NOMO-1 (cell line): ENCODE data around the gene NUTM1.
"Not testable (repeated sequence)": the region's sequence is repeated elsewhere in the genome, so short reads cannot be mapped to it uniquely, and the experiment has no call there.

Experiments used
- DNase-seq, 2 experiments: peaks; one replicate each; lab custom pipeline; 2025; ENCODE audit not compliant: unreplicated experiment in 2 of 2; lab: John Stamatoyannopoulos, UW

The NUTM1 gene

DNA sequence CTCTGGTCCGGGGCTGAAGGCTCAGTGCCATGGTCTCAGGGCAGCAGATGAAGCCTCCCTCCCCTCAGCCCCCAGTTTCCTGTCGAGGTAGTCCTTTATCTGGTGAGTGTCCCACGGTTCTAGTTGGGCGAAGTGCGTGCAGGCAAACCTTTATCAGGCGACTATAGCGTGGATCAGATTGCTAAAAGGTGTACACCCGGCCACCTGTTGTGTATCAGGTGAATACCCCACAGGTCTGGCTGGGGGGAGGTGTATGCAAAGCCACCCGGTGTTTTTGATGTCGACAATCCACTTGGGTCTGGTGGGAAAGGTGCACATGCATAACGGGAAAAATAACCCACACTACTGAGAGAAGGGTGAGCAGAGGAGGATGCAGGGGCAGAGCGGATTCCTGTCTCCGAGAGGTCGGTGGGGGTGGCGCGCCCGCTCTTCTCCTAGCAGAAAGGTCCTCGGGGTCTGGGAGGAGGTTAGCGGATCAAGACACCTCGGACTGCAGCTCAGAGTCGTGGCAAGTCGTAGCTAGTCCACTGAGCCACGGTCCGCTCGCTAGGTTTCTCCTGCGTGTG, 6.0 kb upstream of the NUTM1 start:
- DNase-seq: no peak

- DNase-seq: peak; percentile 90 to 94
These were observed 5.4 kb upstream of the NUTM1 start, which contains the start of gene SLC12A6 for GRCh38 chr15:34337557-34338306. SLC12A6 (minus strand) TSS chr15:34337781; CDS start chr15:34336680, 1,101 bp downstream.

GRCh38 chr15:34338347-34338746, 4.8 kb upstream of the NUTM1 start:
- no peak for DNase-seq

- no peak for DNase-seq
These were observed 3.2 kb upstream of the NUTM1 start for GRCh38 chr15:34339946-34340345.

- DNase-seq: no peak
These were observed 1.5 kb upstream of the NUTM1 start for GRCh38 chr15:34341381-34342212.

- DNase-seq: not testable (repeated sequence)
These were observed 840 bp upstream of the NUTM1 start for GRCh38 chr15:34342213-34342736.

GRCh38 chr15:34347951-34348638, 5.0 kb downstream of the NUTM1 start:
- no peak for DNase-seq

DNA sequence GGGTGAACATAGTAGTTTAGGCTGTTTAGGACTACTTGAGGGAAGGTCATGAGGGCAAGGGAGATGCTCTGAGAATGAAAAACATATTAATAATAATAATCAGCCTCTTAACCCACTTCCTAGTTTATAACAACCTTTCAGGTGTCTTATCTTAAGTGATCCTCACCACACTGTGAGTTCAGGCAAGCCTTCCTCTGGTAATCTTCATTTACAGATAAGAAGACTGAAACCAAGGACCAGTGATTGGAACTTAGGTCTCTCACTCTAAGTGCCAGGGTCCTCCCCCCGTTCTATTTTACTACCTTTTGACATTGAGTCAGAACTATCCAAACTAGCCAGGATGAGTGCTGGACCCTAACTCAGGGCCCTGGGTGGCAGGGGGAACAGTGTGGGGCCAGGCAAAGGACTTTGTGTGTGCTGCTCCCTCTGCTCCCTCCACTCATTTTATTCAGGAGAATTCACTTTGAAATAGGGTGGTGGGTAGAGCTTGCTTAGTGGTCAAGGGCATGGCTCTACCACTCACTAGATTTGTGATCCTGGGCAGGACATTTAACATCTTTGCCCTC, 5.7 kb downstream of the NUTM1 start:
- DNase-seq: no peak

DNA sequence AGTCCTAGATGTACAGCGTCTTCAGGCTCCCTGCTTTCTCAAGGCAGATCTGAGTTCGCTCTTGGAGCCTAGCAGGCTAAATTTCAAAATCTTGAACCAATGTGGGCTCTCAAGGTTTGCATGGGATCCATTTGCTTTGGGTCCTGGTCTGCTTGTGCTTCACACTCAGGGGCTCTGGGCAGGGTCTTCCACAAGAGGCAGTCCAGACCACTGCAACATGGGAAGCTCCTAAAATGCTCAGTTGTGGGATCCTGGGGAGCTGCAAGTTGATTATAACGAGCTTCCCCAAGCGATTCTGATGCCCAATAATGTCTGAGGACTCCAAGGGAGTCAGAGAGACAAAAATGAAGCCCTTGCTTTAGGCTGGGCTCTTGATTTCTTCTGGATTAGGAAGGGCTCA, 6.7 kb downstream of the NUTM1 start:
- DNase-seq: no peak

DNA sequence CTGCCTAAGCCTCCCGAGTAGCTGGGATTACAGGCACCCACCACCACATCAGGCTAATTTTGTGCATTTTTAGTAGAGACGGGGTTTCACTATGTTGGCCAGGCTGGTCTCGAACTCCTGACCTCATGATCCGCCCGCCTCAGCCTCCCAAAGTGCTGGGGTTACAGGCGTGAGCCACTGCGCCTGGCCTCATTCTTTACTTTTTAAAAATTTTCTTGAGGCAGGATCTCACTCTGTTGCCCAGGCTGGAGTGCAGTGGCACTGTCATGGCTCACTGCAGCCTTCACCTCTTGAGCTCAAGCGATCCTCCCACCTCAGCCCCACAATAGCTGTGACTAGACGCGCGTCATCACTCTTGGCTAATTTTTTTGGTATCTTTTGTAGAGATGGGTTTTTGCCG, 9.9 kb downstream of the NUTM1 start:
- DNase-seq: not testable (repeated sequence)

GRCh38 chr15:34353627-34354026, 10.5 kb downstream of the NUTM1 start:
- no peak for DNase-seq

- DNase-seq: no peak
These were observed 11.2 kb downstream of the NUTM1 start for GRCh38 chr15:34354286-34354685.

DNA sequence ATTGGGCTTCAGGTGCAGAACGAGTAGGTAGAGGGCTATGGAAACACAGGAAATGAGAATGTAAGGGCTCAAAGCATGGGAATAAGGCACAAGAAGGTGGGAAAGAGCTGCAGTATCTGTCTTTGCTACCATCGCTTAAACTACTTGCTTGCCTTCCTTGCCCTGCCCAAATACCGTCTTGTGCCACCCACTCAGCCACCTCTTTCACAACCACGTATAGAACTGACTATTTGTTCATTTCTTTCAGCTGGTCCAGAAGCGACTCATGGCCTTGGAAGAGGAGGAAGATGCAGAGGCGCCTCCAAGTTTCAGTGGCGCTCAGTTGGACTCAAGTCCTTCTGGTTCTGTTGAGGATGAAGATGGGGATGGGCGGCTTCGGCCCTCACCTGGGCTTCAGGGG, 12.1 kb downstream of the NUTM1 start:
- DNase-seq: no peak

DNA sequence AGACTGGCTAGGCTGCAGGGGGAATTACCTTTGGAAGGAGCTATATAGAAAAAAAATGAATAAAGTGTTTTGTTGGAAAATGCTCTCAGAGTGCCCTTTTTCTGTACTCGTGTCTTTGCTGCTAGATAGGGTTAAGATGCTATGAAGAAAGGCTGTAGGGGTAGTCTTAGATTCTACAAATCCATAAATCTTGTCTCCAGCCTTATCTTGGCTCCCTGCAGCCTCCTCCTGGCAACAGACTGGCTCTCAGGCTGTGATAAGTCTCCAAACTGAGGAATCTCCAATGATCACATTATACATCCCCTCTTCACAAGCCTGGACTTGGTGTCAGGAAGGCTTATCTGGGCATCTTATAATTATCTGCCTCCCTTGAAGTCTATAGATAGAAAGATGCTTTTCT, 14.5 kb downstream of the NUTM1 start:
- DNase-seq: no peak

GRCh38 chr15:34358367-34358766, 15.3 kb downstream of the NUTM1 start:
- no peak for DNase-seq

DNA sequence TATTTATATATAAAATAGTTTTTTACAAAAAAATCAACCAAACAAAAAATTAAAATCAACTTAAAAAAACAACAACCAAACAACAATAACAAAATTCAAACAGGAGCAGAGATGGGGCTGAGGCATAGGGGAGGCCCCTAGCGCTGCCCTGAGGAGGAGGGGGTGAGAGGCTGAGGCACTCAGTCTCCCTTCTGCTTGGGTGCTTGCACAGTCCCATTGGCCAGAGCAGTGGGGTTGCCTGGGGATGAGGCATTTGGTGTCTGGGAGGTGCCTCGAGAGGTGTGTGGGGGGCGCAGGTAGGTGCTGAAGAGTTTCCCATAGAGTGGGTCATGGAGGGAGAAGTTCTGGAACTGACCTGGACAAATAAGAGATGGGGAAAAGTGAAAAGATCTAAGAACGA, 15.8 kb downstream of the NUTM1 start:
- no peak for DNase-seq

DNA sequence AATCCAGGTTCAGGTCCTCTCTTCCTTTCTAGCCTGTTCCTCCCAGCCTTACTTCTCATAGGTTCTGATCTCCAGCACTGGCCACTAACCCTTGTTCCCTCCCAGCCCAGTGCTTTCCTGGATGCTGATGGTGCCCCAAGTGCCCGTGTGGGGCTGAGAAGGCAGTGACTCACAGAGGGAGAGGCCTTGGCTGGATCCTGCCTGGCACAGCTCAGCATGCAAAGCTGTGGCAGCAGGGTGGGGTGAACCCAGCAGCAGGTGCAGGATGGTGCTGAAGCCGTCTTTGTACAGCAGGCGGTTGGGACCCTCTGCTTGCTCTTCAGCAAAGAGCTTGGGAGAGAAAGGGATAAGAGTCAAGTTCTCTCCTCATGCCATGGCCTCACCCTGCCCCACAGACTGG, 16.3 kb downstream of the NUTM1 start:
- DNase-seq: no peak

- no peak for DNase-seq
These were observed 17.2 kb downstream of the NUTM1 start for GRCh38 chr15:34360298-34360697.

DNA sequence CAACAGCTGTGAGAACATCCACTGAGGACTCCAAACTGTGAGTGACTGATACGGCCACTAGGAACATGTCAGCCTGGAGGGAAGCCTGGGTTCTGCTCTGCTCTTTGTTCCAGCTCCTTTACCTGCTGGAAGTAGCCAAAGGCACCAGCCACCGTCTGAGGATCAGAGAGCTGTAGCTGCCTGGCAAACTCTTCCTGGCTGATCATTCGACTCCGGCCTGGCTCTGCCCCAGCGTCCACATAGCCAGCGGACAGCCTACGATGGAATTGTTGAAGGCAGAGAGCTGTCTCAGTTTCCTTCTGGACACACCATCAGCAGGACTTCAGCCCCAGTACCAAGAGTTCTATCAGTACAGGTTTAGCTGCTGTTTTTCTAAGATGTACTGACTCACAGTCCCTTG, 18.2 kb downstream of the NUTM1 start:
- no peak for DNase-seq

DNA sequence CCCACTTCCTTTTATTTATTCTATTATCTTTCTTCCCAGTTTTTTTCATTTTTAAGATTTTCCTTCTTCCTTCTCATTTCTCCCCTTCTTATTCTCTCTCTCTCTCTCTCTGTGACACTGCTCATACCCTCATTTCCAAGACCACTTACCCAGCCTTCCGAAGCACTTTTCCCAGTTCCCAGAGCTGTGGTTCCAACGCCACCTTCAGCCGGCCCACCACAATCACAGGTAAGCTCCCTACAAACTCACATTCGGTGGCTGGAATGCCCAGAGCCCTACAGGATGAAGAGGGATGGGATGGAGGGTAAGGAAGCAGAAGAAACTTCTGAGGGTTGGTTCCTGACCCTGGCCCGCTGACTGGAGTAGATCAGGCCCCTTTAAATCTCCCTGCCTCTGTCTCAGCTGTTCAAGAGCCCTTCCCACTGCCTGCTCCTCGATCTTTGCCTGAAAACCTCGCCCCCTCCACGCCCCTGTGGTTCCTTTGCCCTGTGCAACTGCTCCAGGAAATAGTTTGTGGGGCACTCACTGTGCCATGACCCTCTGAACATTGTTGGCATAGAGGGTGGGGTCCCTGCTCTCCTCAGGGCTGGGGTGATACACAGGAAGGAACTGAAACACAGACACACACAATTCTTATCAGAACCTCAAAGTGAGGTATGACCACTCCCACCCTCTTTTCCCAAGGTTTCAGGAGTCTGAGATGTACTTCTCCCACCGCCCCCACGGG, 19.1 kb downstream of the NUTM1 start:
- no peak for DNase-seq
